Fibroblast of lung (primary cell): ENCODE data around the gene STARD3. TPM values are rescaled to one million over a fixed set of nuclear protein-coding genes. Genes with fewer than 3 reads are reported as not detected.

Experiments used
- DNase-seq, 2 donors: peaks; one replicate each; pipeline versions ENCODE4 v3.0.0 to v3.0.0-alpha.2; 2010; ENCODE audit warnings: low read depth in 2 of 2
- H2AFZ ChIP-seq: 2 replicates; pipeline ENCODE4 v1.5.1; 2012; ENCODE audit warnings: low read length, control low read depth, inconsistent platforms
- H3K27ac ChIP-seq: 2 replicates; pipeline ENCODE4 v1.5.1; 2011; ENCODE audit warnings: low read length, control low read depth; ENCODE audit not compliant: insufficient read depth
- H3K27me3 ChIP-seq: 2 replicates; pipeline ENCODE4 v1.5.1; 2011; ENCODE audit warnings: mild to moderate bottlenecking, low read length; ENCODE audit not compliant: control insufficient read depth, insufficient read depth
- H3K36me3 ChIP-seq: 2 replicates; pipeline ENCODE4 v1.5.1; 2011; ENCODE audit warnings: low read length; ENCODE audit not compliant: control insufficient read depth, insufficient read depth
- H3K4me1 ChIP-seq: 2 replicates; pipeline ENCODE4 v1.5.1; 2011; ENCODE audit warnings: low read length; ENCODE audit not compliant: control insufficient read depth, insufficient read depth; ENCODE audit errors: extremely low read depth
- H3K4me2 ChIP-seq: 2 replicates; pipeline ENCODE4 v1.5.1; 2011; ENCODE audit warnings: low read length, control low read depth; ENCODE audit not compliant: insufficient read depth; ENCODE audit errors: extremely low read depth
- H3K4me3 ChIP-seq, 4 experiments: fragments of 200-600 bp in 1 of 4; sonication (generic) in 1 of 4; replicated peaks in 1 of 4; 2 replicates each; pipeline ENCODE4 v1.5.1; 2011 to 2016; ENCODE audit warnings: low read length in 4 of 4, low read depth in 3 of 4, mild to moderate bottlenecking in 3 of 4, control low read depth in 2 of 4, inconsistent platforms in 1 of 4, mixed read lengths in 1 of 4; ENCODE audit not compliant: insufficient read depth in 1 of 4; ENCODE audit errors: control extremely low read depth in 1 of 4
- H3K79me2 ChIP-seq: 2 replicates; pipeline ENCODE4 v1.5.1; 2012; ENCODE audit warnings: mild to moderate bottlenecking, low read length, inconsistent platforms; ENCODE audit not compliant: control insufficient read depth, insufficient read depth
- H3K9ac ChIP-seq: 2 replicates; pipeline ENCODE4 v1.5.1; 2011; ENCODE audit warnings: mild to moderate bottlenecking, low read length, control low read depth; ENCODE audit not compliant: insufficient read depth
- H3K9me3 ChIP-seq: 2 replicates; pipeline ENCODE4 v1.5.1; 2012; ENCODE audit warnings: low read depth, low read length; ENCODE audit not compliant: control insufficient read depth, insufficient read depth
- H4K20me1 ChIP-seq: 2 replicates; pipeline ENCODE4 v1.5.1; 2011; ENCODE audit warnings: low read length; ENCODE audit not compliant: control insufficient read depth, insufficient read depth; ENCODE audit errors: extremely low read depth
- EZH2 ChIP-seq: IDR thresholded peaks from 2 replicates; pipeline ENCODE4 v1.5.1; 2012; ENCODE audit warnings: low read length, control low read depth, mild to moderate bottlenecking; ENCODE audit errors: missing control alignments
- polyA plus RNA-seq, 2 donors: library from polyadenylated mRNA; depleted of rRNA in 1 of 2; stranded (reverse) in 1 of 2; unstranded in 1 of 2; fragments of >200 nt; gene quantifications; 2 replicates each; pipeline ENCODE4 v1.2.1, GENCODE V29; 2011 to 2012; ENCODE audit warnings: missing spikeins in 1 of 2
- total RNA-seq: library from RNA; depleted of rRNA; stranded (reverse); fragments of >200 nt; gene quantifications from 2 replicates; pipeline ENCODE4 v1.2.1, GENCODE V29; 2014
- TF ChIP-seq, protein P1 (sequence below), 2 donors: IDR thresholded peaks in 1 of 2; conservative IDR thresholded peaks in 1 of 2; 1 replicate in 1 of 2; 2 replicates in 1 of 2; pipeline ENCODE4 v1.5.1; 2011 to 2012; ENCODE audit warnings: low read length in 2 of 2, control low read depth in 1 of 2, inconsistent platforms in 1 of 2, low read depth in 1 of 2, mild to moderate bottlenecking in 1 of 2

The STARD3 gene
- total and polyA plus RNA-seq, 2 donors (not counting 1 experiment from before 2014, with no cell fraction given), result 30.4 to 31.7 TPM

- no peak overlapping the region for H3K4me3 ChIP-seq
- DNase-seq, result no peak
These were observed 43.6 kb upstream of the STARD3 start for GRCh38 chr17:39593371-39593770.

DNA sequence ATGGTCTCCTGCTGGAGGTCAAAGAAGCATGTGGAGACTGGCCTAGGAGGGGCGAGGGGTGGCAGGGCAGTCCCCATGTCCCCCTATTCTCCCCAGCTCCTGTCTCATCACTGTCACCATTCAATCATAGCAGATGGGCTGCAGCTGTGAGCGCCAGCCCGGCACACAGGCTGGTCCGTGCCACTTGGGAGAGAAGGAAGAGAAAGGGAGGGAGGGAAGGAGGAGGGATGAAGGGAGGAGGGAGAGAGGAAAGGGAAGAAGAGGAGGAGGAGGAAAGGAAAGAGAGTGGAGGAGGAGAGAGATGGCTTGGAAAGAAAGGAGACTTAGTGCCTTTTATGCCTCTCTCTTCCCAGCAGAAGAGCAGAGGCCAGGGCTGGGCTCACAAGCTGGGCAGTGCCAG is 41.6 kb upstream of the STARD3 start:
- Histone ChIP-seq H3K27me3 (peaks cover 46% of the 10 kb centered on the region), H3K9me3 (no peaks in the 10 kb centered on the region), H3K4me3 (no peak overlapping the region), H3K4me1 (no peaks in the 10 kb centered on the region), H2AFZ (no peak overlapping the region), H3K27ac (no peak overlapping the region), H4K20me1 (no peaks in the 10 kb centered on the region), H3K9ac (no peak overlapping the region), H3K79me2 (no peaks in the 10 kb centered on the region), H3K4me2 (no peak overlapping the region), H3K36me3 (no peaks in the 10 kb centered on the region)
- DNase-seq, result no peak
- TF ChIP-seq, protein P1, sequence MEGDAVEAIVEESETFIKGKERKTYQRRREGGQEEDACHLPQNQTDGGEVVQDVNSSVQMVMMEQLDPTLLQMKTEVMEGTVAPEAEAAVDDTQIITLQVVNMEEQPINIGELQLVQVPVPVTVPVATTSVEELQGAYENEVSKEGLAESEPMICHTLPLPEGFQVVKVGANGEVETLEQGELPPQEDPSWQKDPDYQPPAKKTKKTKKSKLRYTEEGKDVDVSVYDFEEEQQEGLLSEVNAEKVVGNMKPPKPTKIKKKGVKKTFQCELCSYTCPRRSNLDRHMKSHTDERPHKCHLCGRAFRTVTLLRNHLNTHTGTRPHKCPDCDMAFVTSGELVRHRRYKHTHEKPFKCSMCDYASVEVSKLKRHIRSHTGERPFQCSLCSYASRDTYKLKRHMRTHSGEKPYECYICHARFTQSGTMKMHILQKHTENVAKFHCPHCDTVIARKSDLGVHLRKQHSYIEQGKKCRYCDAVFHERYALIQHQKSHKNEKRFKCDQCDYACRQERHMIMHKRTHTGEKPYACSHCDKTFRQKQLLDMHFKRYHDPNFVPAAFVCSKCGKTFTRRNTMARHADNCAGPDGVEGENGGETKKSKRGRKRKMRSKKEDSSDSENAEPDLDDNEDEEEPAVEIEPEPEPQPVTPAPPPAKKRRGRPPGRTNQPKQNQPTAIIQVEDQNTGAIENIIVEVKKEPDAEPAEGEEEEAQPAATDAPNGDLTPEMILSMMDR (conservative IDR thresholded peaks at IDR 0.05 in 1 of 2, IDR thresholded peaks at IDR 0.05 in 1 of 2; ENCODE audit: low read depth in 1 of 2, low read length in 2 of 2), result no peak
- no peak for TF ChIP-seq EZH2

More at GRCh38 chr17:39593371-39593770, 43.6 kb upstream of the STARD3 start:
- Histone ChIP-seq H3K4me1 (no peaks in the 10 kb centered on the region), H4K20me1 (no peaks in the 10 kb centered on the region), H3K79me2 (no peaks in the 10 kb centered on the region), H2AFZ (no peak overlapping the region), H3K27ac (no peak overlapping the region), H3K36me3 (no peaks in the 10 kb centered on the region), H3K27me3 (peaks cover 27% of the 10 kb centered on the region), H3K4me2 (no peak overlapping the region), H3K9me3 (no peaks in the 10 kb centered on the region), H3K9ac (no peak overlapping the region)
- no peak for TF ChIP-seq EZH2
- TF ChIP-seq, protein P1 (conservative IDR thresholded peaks at IDR 0.05 in 1 of 2, IDR thresholded peaks at IDR 0.05 in 1 of 2; ENCODE audit: low read depth in 1 of 2, low read length in 2 of 2), result no peak

DNA sequence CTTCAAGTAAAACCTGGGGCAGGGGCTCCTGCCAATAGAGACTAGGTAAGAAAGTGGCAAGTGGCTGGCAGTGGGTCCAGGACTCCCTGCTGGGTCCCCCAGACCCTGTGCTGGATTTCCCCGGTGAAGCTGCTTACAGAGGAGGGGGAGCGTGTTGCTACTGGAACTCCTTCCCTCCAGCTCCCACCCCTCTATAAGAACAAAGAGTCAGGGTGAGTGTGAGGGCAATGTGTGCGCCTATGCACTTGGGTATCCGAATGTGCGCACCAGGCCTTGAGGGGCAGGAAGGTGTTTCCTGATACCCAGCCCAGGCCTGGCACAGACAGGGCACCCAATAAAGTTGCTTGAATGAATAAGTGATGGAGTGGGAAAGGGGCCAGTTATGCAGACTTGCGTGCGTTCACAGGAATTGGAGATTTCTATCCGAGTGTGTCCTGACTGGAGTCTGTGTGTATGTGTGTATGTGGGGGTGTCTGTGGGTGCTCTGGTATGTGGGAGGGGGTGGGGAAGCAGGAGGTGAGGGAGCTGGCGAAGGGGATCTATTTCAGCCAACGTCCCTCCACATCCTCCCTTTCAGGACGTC is 40.9 kb upstream of the STARD3 start:
- no peak overlapping the region for H3K9ac ChIP-seq
- no peaks in the 10 kb centered on the region for H3K4me1 ChIP-seq
- H3K4me2 ChIP-seq, result no peak overlapping the region
- no peak for TF ChIP-seq EZH2
- TF ChIP-seq, protein P1 (conservative IDR thresholded peaks at IDR 0.05 in 1 of 2, IDR thresholded peaks at IDR 0.05 in 1 of 2; ENCODE audit: low read depth in 1 of 2, low read length in 2 of 2), result no peak
- no peak overlapping the region for H2AFZ ChIP-seq
- H3K36me3 ChIP-seq, result no peaks in the 10 kb centered on the region
- H3K4me3 ChIP-seq, result no peak overlapping the region
- no peaks in the 10 kb centered on the region for H3K9me3 ChIP-seq
- H3K79me2 ChIP-seq, result no peaks in the 10 kb centered on the region
- H3K27ac ChIP-seq, result no peak overlapping the region
- H3K27me3 ChIP-seq, result peaks cover 54% of the 10 kb centered on the region
- DNase-seq, result no peak
- H4K20me1 ChIP-seq, result no peaks in the 10 kb centered on the region
